HG03135 (cell line): ENCODE data around the gene SMC6.

ENCODE experiments used
- ATAC-seq: cut with Tn5 transposase; IDR thresholded peaks from one replicate; pipeline ENCODE4 v1.9.1; 2021; ENCODE audit warnings: mild to moderate bottlenecking, moderate library complexity; ENCODE audit not compliant: unreplicated experiment

The SMC6 gene

DNA sequence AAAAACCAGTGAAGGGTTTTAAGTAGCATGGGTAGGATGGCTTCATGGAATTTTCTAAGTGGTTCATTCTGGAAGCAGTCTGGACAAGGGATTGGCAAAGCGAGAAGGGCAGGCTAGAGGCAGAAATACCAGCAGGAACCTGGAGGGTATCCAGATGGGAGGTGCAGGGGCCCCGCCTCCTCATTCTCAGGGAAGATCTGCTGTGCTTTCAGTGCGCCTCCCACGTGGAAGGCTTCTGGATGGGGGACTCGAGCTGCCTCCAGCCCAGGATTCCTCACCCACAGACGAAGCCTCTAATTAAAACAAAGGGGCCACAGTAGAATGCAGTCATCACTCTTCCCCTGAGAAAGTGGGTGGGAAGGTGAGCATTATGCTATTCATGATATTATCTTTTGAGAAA is 133.3 kb downstream of the SMC6 start:
- ATAC-seq, result no peak

DNA sequence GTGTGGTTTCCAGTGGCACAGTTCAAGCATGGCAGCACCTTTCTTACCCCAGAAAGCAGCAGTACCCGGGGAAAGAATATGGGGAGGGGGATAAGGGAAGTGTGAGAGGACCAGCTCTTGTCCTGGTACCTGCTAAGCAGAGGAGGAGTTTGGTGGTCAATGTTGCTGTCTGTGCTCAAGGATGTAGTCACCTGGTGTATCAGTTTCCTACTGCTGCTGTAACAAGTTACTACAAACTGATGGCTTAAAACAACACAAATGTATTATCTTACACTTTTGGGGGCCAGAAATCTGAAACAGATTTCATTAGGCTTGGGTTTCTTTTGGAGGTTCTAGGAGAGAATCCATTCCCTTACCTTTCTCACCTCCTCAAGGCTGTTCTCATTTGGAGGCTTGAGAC is 135.7 kb downstream of the SMC6 start:
- ATAC-seq, result no peak

DNA sequence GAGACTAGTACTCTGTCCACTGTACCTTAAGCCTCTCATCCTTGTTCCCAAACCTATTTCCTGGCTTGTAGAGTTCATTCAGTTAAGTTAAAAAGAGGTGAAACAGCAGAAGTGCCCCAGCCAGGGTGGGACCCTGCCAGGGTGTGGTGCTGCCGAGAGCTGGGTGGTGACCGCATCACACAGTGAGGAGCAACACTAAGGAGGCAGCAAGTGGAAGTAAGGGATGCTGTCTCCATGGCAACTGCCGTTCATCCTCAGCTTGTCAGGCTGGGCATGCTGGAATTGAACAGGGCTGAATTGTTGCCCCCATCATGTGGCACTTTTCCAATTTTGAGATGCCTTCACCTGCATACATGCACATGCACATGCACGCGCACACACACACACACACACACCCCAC is 136.1 kb downstream of the SMC6 start:
- ATAC-seq, result no peak

DNA sequence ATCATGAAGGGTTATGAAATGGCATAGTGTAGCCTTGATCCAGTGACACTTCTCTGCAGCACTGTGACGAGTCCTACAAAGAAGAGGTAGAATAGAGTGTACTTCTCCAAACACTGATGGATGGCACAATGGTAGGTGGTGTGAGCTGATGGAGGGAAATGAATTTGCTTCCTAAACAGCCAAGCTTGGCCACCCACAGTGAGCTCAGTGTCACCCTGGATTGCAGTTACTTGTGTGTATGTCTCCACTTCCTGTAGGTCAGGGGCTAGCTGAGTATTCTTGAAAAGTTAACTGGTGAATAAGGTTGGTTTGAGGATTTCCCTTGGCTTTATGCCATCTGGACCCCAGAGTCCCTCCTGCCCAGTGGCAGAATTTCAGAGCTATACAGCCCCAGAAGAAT is 137.2 kb downstream of the SMC6 start:
- no peak for ATAC-seq

DNA sequence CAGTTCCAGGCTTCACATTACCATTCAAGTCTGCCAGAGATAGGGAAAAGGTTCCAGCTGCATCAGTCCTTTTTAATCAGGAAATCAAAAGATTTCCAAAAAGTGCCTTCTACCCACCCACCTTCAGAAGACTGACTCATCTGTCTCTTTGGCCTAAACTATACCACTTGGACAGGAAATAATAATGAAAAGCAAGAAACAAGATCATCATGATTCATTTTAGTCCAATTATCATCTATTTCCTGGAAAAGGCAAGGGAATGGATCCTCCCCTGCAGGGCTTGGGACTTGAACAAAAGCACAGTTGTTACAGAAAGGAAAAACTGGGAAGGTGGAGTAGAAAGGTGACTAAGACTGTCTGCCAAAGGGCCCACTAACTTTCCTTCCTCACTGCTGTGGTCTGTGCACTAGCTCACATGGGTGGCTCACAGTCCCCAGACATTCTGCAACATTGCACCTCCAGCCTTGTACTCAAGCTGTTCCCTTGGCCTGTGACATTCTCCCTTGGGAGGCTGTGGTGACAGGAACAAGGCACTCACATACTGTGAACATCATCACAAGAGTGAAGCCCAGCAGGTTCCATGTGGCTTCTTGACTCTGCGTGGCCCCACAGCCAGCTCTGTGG is 137.8 kb downstream of the SMC6 start:
- no peak for ATAC-seq

DNA sequence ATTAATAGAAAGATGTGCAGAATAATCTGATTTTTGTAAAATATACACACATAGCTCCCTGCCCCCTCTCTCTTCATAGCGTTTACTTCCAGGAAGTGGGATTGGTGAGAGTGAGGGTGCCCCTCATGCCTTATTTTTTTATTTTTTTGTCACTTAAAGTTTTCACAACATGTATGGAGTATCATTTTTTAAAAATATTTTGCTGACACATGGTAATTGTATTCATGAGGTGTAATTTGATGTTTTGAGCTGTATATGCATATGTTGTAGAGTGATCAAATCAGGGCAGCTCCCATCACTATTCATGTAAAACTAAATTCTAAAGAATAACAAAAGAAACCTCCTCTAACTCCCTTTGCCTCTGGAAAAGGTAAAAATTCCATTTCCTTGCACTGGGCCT is 138.5 kb downstream of the SMC6 start:
- no peak for ATAC-seq

DNA sequence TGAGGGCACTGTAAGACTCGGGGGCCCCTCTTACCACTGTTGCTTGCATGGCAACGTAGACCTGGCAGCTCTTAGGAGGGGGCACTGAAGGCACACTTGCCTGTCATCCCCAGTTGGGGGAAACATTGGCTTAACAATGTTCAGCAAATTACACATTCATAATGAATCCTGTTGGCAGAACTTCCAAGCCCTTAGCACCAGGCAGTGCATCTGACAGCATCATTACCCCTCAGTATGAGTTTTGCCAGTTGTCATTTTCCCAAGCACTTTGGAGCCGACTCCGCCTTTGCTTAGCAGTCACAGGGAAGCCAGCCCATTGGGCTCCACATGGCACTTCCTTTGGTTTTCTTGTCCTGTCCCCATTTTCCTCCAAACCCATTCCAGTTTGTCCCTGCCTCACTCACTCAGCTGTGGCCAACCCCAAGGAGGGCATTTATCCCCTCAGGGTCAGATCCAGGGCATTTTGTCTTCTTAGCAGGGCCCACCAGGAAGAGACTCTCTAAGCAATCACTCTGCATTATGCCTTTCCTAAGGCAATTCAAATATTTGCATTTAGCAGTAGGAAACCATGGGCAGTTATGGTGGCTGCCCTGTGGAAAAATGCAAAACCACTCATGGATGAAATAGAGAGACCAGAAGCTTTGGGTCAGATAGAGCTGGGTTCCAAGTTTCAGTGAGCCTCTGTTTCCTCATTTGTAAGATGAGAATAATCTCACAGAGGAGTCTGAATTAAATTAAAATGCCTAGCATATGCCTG is 139.3 kb downstream of the SMC6 start:
- no peak for ATAC-seq
